ENCODE results near the gene AMY1C. TPM values are rescaled to one million over a fixed set of nuclear protein-coding genes. Genes with fewer than 3 reads are reported as not detected.

AMY1C gene
- total and polyA plus RNA-seq, 2 experiments from 2014 or later, result not detected

DNA sequence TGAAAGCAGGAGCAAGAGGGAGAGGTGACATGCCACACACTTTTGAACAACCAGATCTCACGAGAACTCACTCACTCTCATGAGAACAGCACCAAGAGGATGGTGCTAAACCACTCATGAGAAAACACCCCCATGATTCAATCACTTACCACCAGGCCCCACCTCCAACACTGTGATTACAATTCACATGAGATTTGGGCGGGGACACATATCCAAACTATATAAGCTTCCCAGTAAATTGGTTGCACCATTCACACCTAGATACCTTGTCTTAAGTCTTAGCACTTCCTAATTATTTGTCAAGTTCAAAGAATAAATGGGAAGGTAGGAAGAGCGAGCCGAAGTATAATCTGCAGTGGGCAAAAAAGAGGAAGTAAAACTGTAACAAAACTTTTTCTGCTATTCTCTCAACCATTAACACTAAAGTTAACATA is 34.3 kb downstream of the AMY1C start:
- H3K9me2 ChIP-seq (ENCODE audit: insufficient read depth), result no peaks in the 10 kb centered on the region
- no peak overlapping the region for H2AFZ ChIP-seq
- no peak overlapping the region for H3K4me3 ChIP-seq
- H3K27me3 ChIP-seq (replicated peaks; ENCODE audit: insufficient read depth), result no peaks in the 10 kb centered on the region
- 15 to 17% methylated on average over 4 of the region's 4 CpGs for WGBS, 2 experiments (ENCODE audit: low coverage in 1 of 2, low lambda C conversion rate in 2 of 2, missing lambda C conversion rate in 2 of 2)
- H3F3A ChIP-seq (ENCODE audit: insufficient read depth), result no peaks in the 10 kb centered on the region
- no peaks in the 10 kb centered on the region for H3K36me3 ChIP-seq (ENCODE audit: low read depth)
- H3K9me3 ChIP-seq (ENCODE audit: low read depth), result no peaks in the 10 kb centered on the region
- H3K4me2 ChIP-seq (ENCODE audit: unreplicated experiment), result no peak overlapping the region
- in situ Hi-C loops (cut with MboI), result no loop called here
- TF ChIP-seq EZH2phosphoT487 (IDR thresholded peaks at IDR 0.05; ENCODE audit: insufficient read depth, low read depth), result no peak
- no peak for TF ChIP-seq EZH2 (IDR thresholded peaks at IDR 0.05; ENCODE audit: insufficient read depth, poor library complexity, severe bottlenecking)
- no peak overlapping the region for H3K9ac ChIP-seq
- no peaks in the 10 kb centered on the region for H4K20me1 ChIP-seq (ENCODE audit: insufficient read depth)
- H3K79me2 ChIP-seq (ENCODE audit: insufficient read depth), result no peaks in the 10 kb centered on the region
- no peak overlapping the region for H3K27ac ChIP-seq
- no peaks in the 10 kb centered on the region for H3K4me1 ChIP-seq (ENCODE audit: insufficient read depth)
- no peak for DNase-seq

- H3K9ac ChIP-seq, result no peak overlapping the region
- in situ Hi-C loops (cut with MboI), result no loop called here
- no peaks in the 10 kb centered on the region for H3K9me2 ChIP-seq (ENCODE audit: insufficient read depth)
- no peaks in the 10 kb centered on the region for H4K20me1 ChIP-seq (ENCODE audit: insufficient read depth)
- DNase-seq, result peak; percentile 34
- 0% methylated on average over 1 of the region's 1 CpG for WGBS, 2 experiments (ENCODE audit: low coverage in 1 of 2, low lambda C conversion rate in 2 of 2, missing lambda C conversion rate in 2 of 2)
- no peaks in the 10 kb centered on the region for H3K36me3 ChIP-seq (ENCODE audit: low read depth)
- no peak overlapping the region for H3K27ac ChIP-seq
- no peaks in the 10 kb centered on the region for H3K4me1 ChIP-seq (ENCODE audit: insufficient read depth)
- H3K79me2 ChIP-seq (ENCODE audit: insufficient read depth), result no peaks in the 10 kb centered on the region
- H3K4me2 ChIP-seq (ENCODE audit: unreplicated experiment), result no peak overlapping the region
- H3K4me3 ChIP-seq, result no peak overlapping the region
- 0 out of 2 replicates have a peak overlapping the region, but pooled peaks have one; percentile 22 for H2AFZ ChIP-seq
- H3F3A ChIP-seq (ENCODE audit: insufficient read depth), result no peaks in the 10 kb centered on the region
- H3K9me3 ChIP-seq (ENCODE audit: low read depth), result no peaks in the 10 kb centered on the region
- H3K27me3 ChIP-seq (replicated peaks; ENCODE audit: insufficient read depth), result no peaks in the 10 kb centered on the region
- TF ChIP-seq EZH2 (IDR thresholded peaks at IDR 0.05; ENCODE audit: insufficient read depth, poor library complexity, severe bottlenecking) (no peak), EZH2phosphoT487 (IDR thresholded peaks at IDR 0.05; ENCODE audit: insufficient read depth, low read depth) (no peak)
Observed at GRCh38 chr1:103788377-103788776, 38.7 kb downstream of the AMY1C start.

- DNase-seq, result no peak
- Histone ChIP-seq H3K4me2 (ENCODE audit: unreplicated experiment) (no peak overlapping the region), H3F3A (ENCODE audit: insufficient read depth) (no peaks in the 10 kb centered on the region), H3K9me2 (ENCODE audit: insufficient read depth) (no peaks in the 10 kb centered on the region; the same call in 1 of the 2 replicates), H3K27me3 (replicated peaks; ENCODE audit: insufficient read depth) (no peaks in the 10 kb centered on the region), H3K4me1 (ENCODE audit: insufficient read depth) (no peaks in the 10 kb centered on the region), H3K4me3 (no peak overlapping the region), H4K20me1 (ENCODE audit: insufficient read depth) (no peaks in the 10 kb centered on the region), H3K9ac (no peak overlapping the region), H3K9me3 (ENCODE audit: low read depth) (no peaks in the 10 kb centered on the region), H3K36me3 (ENCODE audit: low read depth) (no peaks in the 10 kb centered on the region), H2AFZ (no peak overlapping the region), H3K79me2 (ENCODE audit: insufficient read depth) (no peaks in the 10 kb centered on the region), H3K27ac (no peak overlapping the region)
- WGBS, 2 experiments (ENCODE audit: low coverage in 1 of 2, low lambda C conversion rate in 2 of 2, missing lambda C conversion rate in 2 of 2), result 12 to 17% methylated on average over 2 of the region's 2 CpGs
- in situ Hi-C loops (cut with MboI), result no loop called here
- TF ChIP-seq EZH2phosphoT487 (IDR thresholded peaks at IDR 0.05; ENCODE audit: insufficient read depth, low read depth) (no peak), EZH2 (IDR thresholded peaks at IDR 0.05; ENCODE audit: insufficient read depth, poor library complexity, severe bottlenecking) (no peak)
Observed at GRCh38 chr1:103790172-103790571, 40.5 kb downstream of the AMY1C start.

Other genes with a start within 250 kb of the AMY1C start
- 4.4 TPM in 2 replicates for gene RNPC3, start 224.2 kb upstream of the AMY1C start, total RNA-seq (2014; rRNA removed; shearing (Covaris generic))
- gene RNPC3, start 224.2 kb upstream of the AMY1C start, polyA plus RNA-seq (2016; fragmentation: Nextera tagmentation; extraction: Ambion mirVana), result 6.8 and 8.1 TPM in 2 replicates
- gene AMY2B, start 178.3 kb upstream of the AMY1C start, total RNA-seq (2014; rRNA removed; shearing (Covaris generic)), result 1.1 and 2.5 TPM in 2 replicates
- 0.63 and 0.94 TPM in 2 replicates for gene AMY2B, start 178.3 kb upstream of the AMY1C start, polyA plus RNA-seq (2016; fragmentation: Nextera tagmentation; extraction: Ambion mirVana)
- gene AMY2A, start 132.5 kb upstream of the AMY1C start, total RNA-seq (2014; rRNA removed; shearing (Covaris generic)), result not detected in 2 replicates
- gene AMY2A, start 132.5 kb upstream of the AMY1C start, polyA plus RNA-seq (2016; fragmentation: Nextera tagmentation; extraction: Ambion mirVana), result not detected in 2 replicates
- not detected in 2 replicates for gene AMY1A, start 94.1 kb upstream of the AMY1C start, total RNA-seq (2014; rRNA removed; shearing (Covaris generic))
- gene AMY1A, start 94.1 kb upstream of the AMY1C start, polyA plus RNA-seq (2016; fragmentation: Nextera tagmentation; extraction: Ambion mirVana), result not detected in 2 replicates
- gene AMY1B, start 53.7 kb upstream of the AMY1C start, total RNA-seq (2014; rRNA removed; shearing (Covaris generic)), result not detected in 2 replicates
- not detected in 2 replicates for gene AMY1B, start 53.7 kb upstream of the AMY1C start, polyA plus RNA-seq (2016; fragmentation: Nextera tagmentation; extraction: Ambion mirVana)

Data from GM23248 (cell line).